HEK293 (cell line): ENCODE data around the gene SFXN2.

ENCODE experiments used
- CTCF ChIP-seq: fragments of 450-650 bp; formaldehyde crosslinking; IDR thresholded peaks from 2 replicates; pipeline ENCODE4 v1.5.1; 2016; ENCODE audit warnings: missing biosample characterization, missing genetic modification characterization
- SCRT2 ChIP-seq: fragments of 450-650 bp; formaldehyde crosslinking; IDR thresholded peaks from 2 replicates; pipeline ENCODE4 v1.5.1; 2016; ENCODE audit warnings: missing biosample characterization, missing genetic modification characterization
- ZBTB1 ChIP-seq: fragments of 450-650 bp; formaldehyde crosslinking; IDR thresholded peaks from 2 replicates; pipeline ENCODE4 v1.5.1; 2016; ENCODE audit warnings: missing biosample characterization, missing genetic modification characterization
- ZNF138 ChIP-seq: fragments of 450-650 bp; formaldehyde crosslinking; IDR thresholded peaks from 2 replicates; pipeline ENCODE4 v1.5.1; 2016; ENCODE audit warnings: missing biosample characterization, missing genetic modification characterization, borderline replicate concordance
- ZNF157 ChIP-seq: fragments of 450-650 bp; formaldehyde crosslinking; IDR thresholded peaks from 2 replicates; pipeline ENCODE4 v1.5.1; 2016; ENCODE audit warnings: missing biosample characterization, missing genetic modification characterization
- ZNF221 ChIP-seq: fragments of 450-650 bp; formaldehyde crosslinking; IDR thresholded peaks from 2 replicates; pipeline ENCODE4 v1.5.1; 2017; ENCODE audit warnings: missing biosample characterization, missing genetic modification characterization, borderline replicate concordance
- ZNF23 ChIP-seq: fragments of 450-650 bp; formaldehyde crosslinking; IDR thresholded peaks from 2 replicates; pipeline ENCODE4 v1.5.1; 2016; ENCODE audit warnings: missing biosample characterization, missing genetic modification characterization, borderline replicate concordance
- ZNF274 ChIP-seq, 2 experiments: fragments of 200-500 bp in 1 of 2; fragments of 450-650 bp in 1 of 2; sonication (Bioruptor generic) in 1 of 2; formaldehyde crosslinking in 1 of 2; IDR thresholded peaks; 2 replicates each; pipeline versions ENCODE4 v1.5.1 to v1.6.1; 2014 to 2016; ENCODE audit warnings: borderline replicate concordance in 1 of 2, inconsistent platforms in 1 of 2, low read length in 1 of 2, missing biosample characterization in 1 of 2, missing genetic modification characterization in 1 of 2
- ZNF692 ChIP-seq: fragments of 450-650 bp; formaldehyde crosslinking; IDR thresholded peaks from 2 replicates; pipeline ENCODE4 v1.5.1; 2016; ENCODE audit warnings: missing biosample characterization, missing genetic modification characterization
- ZNF837 ChIP-seq: fragments of 450-650 bp; formaldehyde crosslinking; IDR thresholded peaks from 2 replicates; pipeline ENCODE4 v1.5.1; 2016; ENCODE audit warnings: missing biosample characterization, missing genetic modification characterization
- ZSCAN30 ChIP-seq: fragments of 450-650 bp; IDR thresholded peaks from 2 replicates; pipeline ENCODE4 v1.5.1; 2018; ENCODE audit warnings: missing biosample characterization, mild to moderate bottlenecking, missing genetic modification characterization, moderate library complexity
- TF ChIP-seq, protein P1 (sequence below): sonication (generic); formaldehyde crosslinking; IDR thresholded peaks from 2 replicates; pipeline ENCODE4 v1.8.1; 2022; ENCODE audit warnings: mild to moderate bottlenecking, moderate library complexity, missing genetic modification reagents
- TF ChIP-seq, protein P2 (sequence below): fragments of 450-650 bp; formaldehyde crosslinking; IDR thresholded peaks from 2 replicates; pipeline ENCODE4 v1.5.1; 2016; ENCODE audit warnings: missing biosample characterization, missing genetic modification characterization, borderline replicate concordance
- TF ChIP-seq, protein P3 (sequence below): fragments of 450-650 bp; formaldehyde crosslinking; IDR thresholded peaks from 2 replicates; pipeline ENCODE4 v1.5.1; 2016; ENCODE audit warnings: missing biosample characterization, missing genetic modification characterization

GRCh38 chr10:102723989-102724388 lies 9.6 kb downstream of the SFXN2 start:
- TF ChIP-seq, protein P1, sequence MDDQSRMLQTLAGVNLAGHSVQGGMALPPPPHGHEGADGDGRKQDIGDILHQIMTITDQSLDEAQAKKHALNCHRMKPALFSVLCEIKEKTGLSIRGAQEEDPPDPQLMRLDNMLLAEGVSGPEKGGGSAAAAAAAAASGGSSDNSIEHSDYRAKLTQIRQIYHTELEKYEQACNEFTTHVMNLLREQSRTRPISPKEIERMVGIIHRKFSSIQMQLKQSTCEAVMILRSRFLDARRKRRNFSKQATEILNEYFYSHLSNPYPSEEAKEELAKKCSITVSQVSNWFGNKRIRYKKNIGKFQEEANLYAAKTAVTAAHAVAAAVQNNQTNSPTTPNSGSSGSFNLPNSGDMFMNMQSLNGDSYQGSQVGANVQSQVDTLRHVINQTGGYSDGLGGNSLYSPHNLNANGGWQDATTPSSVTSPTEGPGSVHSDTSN (CRISPR knock-in tag) = no peak
- TF ChIP-seq, protein P2, sequence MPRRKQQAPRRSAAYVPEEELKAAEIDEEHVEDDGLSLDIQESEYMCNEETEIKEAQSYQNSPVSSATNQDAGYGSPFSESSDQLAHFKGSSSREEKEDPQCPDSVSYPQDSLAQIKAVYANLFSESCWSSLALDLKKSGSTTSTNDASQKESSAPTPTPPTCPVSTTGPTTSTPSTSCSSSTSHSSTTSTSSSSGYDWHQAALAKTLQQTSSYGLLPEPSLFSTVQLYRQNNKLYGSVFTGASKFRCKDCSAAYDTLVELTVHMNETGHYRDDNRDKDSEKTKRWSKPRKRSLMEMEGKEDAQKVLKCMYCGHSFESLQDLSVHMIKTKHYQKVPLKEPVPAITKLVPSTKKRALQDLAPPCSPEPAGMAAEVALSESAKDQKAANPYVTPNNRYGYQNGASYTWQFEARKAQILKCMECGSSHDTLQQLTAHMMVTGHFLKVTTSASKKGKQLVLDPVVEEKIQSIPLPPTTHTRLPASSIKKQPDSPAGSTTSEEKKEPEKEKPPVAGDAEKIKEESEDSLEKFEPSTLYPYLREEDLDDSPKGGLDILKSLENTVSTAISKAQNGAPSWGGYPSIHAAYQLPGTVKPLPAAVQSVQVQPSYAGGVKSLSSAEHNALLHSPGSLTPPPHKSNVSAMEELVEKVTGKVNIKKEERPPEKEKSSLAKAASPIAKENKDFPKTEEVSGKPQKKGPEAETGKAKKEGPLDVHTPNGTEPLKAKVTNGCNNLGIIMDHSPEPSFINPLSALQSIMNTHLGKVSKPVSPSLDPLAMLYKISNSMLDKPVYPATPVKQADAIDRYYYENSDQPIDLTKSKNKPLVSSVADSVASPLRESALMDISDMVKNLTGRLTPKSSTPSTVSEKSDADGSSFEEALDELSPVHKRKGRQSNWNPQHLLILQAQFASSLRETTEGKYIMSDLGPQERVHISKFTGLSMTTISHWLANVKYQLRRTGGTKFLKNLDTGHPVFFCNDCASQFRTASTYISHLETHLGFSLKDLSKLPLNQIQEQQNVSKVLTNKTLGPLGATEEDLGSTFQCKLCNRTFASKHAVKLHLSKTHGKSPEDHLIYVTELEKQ (tag by site-specific recombination) = no peak
- TF ChIP-seq CTCF (tag by site-specific recombination) = no peak
- TF ChIP-seq ZSCAN30 (tag by site-specific recombination) = no peak
- no peak for TF ChIP-seq ZNF157 (tag by site-specific recombination)
- no peak for TF ChIP-seq ZNF692 (tag by site-specific recombination)
- no peak for TF ChIP-seq ZBTB1
- no peak for TF ChIP-seq ZNF274 (IDR thresholded peaks at IDR 0.05; ENCODE audit: low read length)
- no peak for TF ChIP-seq ZNF274 (tag by site-specific recombination; IDR thresholded peaks at IDR 0.05; ENCODE audit: borderline replicate concordance)
- no peak for TF ChIP-seq ZNF837 (tag by site-specific recombination)
- TF ChIP-seq, protein P3, sequence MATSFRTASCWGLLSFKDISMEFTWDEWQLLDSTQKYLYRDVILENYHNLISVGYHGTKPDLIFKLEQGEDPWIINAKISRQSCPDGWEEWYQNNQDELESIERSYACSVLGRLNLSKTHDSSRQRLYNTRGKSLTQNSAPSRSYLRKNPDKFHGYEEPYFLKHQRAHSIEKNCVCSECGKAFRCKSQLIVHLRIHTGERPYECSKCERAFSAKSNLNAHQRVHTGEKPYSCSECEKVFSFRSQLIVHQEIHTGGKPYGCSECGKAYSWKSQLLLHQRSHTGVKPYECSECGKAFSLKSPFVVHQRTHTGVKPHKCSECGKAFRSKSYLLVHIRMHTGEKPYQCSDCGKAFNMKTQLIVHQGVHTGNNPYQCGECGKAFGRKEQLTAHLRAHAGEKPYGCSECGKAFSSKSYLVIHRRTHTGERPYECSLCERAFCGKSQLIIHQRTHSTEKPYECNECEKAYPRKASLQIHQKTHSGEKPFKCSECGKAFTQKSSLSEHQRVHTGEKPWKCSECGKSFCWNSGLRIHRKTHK (tag by site-specific recombination) = no peak
- TF ChIP-seq ZNF23 (tag by site-specific recombination) = no peak
- no peak for TF ChIP-seq ZNF221 (tag by site-specific recombination)
- no peak for TF ChIP-seq SCRT2 (tag by site-specific recombination)
- TF ChIP-seq ZNF138 (tag by site-specific recombination) = no peak
